Measurements from ENCODE around the gene FZD7. TPM values are rescaled to one million over a fixed set of nuclear protein-coding genes. Genes with fewer than 3 reads are reported as not detected.

The FZD7 gene
- total and polyA plus RNA-seq, 9 of the 15 experiments (the other 6 are each of a cell fraction or from before 2014, with no cell fraction given), result 0.11 to 2.4 (median 0.69) TPM

DNA sequence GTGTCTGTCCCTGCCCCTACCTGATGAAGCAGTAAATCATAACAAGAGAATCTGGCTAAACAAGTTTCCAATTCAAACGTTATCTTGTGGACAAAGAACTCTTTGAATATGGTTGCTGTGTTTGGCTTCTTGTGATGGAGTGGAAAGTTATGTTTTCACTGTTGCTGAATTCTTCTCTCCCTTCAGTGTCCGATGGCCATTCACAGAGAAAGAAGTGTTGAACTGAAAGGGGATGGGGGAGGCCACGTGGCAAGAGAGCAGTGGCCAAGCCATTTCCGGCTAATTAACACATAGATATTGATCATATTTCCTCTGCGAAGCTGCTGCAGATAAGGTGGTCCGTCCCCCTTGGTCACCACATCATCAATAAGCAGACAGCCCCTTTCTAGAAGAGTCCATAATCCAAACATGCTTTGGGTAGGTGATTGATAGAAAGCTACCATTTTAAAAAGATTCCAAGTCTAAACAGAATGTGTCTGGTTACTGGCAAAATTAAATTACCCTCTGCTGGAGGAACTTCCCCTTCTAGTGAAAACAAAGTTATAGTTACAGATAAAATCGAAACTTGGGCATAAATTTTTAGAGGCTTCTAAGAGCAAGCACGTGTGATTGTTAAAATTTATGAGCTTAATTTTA is 36.9 kb upstream of the FZD7 start:
- Histone ChIP-seq H3K36me3 (ENCODE audit: control insufficient read depth, insufficient read depth, low read length) (no peaks in the 10 kb centered on the region), H3K9me1 (ENCODE audit: control insufficient read depth, insufficient read depth, low read length) (no peaks in the 10 kb centered on the region), H3K4me3 (no peak overlapping the region), H2AFZ (ENCODE audit: low read depth, low read length) (no peak overlapping the region), H3K27me3 (ENCODE audit: control insufficient read depth in 2 of 2, insufficient read depth in 2 of 2, low read length in 2 of 2) (peaks cover 6 to 30% of the 10 kb centered on the region in 2 experiments; a peak in 3 of 5 replicates), H3K4me2 (ENCODE audit: insufficient read depth, low read length) (no peak overlapping the region), H3K9ac (ENCODE audit: insufficient read depth in 1 of 2, low read depth in 2 of 2, low read length in 2 of 2) (no peak overlapping the region), H4K20me1 (replicated peaks; ENCODE audit: control insufficient read depth, insufficient read depth, low read length) (no peaks in the 10 kb centered on the region), H3K9me3 (replicated peaks; ENCODE audit: control insufficient read depth, insufficient read depth, low read depth, low read length) (no peaks in the 10 kb centered on the region), H3K79me2 (ENCODE audit: control insufficient read depth, insufficient read depth, low read length) (no peaks in the 10 kb centered on the region), H3K27ac (ENCODE audit: extremely low read depth, low read depth, low read length) (no peak overlapping the region), H3K4me1 (replicated peaks in 1 of 2; ENCODE audit: control insufficient read depth in 2 of 2, insufficient read depth in 2 of 2, low read length in 2 of 2) (no peaks in the 10 kb centered on the region)
- ChIA-PET POLR2A (no interaction called here), CTCF (ENCODE audit: low intra/inter-chr PET ratio) (no interaction called here)
- no TSS peak for BruUV-seq (replicated peaks)
- no peak for FAIRE-seq
- no peak for ATAC-seq
- intact Hi-C loops (cut with micrococcal nuclease), result no loop called here
- under 1% methylated on average over 7 of the region's 8 CpGs for WGBS (ENCODE audit: insufficient coverage, low coverage, missing lambda C conversion rate)
- DNase-seq (ENCODE audit: extremely low read depth in 1 of 4, low spot score in 3 of 4), result no peak
- no peak for TF ChIP-seq SETDB1 (IDR thresholded peaks at IDR 0.05; ENCODE audit: low read length)
- TF ChIP-seq, protein P1, sequence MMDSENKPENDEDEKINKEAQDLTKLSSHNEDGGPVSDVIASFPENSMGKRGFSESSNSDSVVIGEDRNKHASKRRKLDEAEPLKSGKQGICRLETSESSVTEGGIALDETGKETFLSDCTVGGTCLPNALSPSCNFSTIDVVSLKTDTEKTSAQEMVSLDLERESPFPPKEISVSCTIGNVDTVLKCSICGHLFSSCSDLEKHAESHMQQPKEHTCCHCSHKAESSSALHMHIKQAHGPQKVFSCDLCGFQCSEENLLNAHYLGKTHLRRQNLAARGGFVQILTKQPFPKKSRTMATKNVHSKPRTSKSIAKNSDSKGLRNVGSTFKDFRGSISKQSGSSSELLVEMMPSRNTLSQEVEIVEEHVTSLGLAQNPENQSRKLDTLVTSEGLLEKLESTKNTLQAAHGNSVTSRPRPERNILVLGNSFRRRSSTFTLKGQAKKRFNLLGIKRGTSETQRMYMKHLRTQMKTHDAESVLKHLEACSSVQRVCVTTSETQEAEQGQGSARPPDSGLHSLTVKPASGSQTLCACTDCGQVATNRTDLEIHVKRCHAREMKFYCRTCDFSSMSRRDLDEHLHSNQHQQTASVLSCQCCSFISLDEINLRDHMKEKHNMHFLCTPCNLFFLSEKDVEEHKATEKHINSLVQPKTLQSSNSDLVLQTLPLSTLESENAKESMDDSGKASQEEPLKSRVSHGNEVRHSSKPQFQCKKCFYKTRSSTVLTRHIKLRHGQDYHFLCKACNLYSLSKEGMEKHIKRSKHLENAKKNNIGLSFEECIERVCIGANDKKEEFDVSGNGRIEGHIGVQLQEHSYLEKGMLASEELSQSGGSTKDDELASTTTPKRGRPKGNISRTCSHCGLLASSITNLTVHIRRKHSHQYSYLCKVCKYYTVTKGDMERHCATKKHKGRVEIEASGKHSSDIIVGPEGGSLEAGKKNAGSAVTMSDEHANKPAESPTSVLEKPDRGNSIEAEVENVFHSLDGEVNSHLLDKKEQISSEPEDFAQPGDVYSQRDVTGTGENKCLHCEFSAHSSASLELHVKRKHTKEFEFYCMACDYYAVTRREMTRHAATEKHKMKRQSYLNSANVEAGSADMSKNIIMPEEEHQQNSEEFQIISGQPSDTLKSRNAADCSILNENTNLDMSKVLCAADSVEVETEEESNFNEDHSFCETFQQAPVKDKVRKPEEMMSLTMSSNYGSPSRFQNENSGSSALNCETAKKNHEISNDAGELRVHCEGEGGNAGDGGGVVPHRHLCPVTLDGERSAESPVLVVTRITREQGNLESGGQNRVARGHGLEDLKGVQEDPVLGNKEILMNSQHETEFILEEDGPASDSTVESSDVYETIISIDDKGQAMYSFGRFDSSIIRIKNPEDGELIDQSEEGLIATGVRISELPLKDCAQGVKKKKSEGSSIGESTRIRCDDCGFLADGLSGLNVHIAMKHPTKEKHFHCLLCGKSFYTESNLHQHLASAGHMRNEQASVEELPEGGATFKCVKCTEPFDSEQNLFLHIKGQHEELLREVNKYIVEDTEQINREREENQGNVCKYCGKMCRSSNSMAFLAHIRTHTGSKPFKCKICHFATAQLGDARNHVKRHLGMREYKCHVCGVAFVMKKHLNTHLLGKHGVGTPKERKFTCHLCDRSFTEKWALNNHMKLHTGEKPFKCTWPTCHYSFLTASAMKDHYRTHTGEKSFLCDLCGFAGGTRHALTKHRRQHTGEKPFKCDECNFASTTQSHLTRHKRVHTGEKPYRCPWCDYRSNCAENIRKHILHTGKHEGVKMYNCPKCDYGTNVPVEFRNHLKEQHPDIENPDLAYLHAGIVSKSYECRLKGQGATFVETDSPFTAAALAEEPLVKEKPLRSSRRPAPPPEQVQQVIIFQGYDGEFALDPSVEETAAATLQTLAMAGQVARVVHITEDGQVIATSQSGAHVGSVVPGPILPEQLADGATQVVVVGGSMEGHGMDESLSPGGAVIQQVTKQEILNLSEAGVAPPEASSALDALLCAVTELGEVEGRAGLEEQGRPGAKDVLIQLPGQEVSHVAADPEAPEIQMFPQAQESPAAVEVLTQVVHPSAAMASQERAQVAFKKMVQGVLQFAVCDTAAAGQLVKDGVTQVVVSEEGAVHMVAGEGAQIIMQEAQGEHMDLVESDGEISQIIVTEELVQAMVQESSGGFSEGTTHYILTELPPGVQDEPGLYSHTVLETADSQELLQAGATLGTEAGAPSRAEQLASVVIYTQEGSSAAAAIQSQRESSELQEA (IDR thresholded peaks at IDR 0.05; ENCODE audit: low read depth), result no peak
- no peak for TF ChIP-seq KAT2B (IDR thresholded peaks at IDR 0.05; ENCODE audit: low read depth, low read length)
- no peak for TF ChIP-seq RHOXF2B (CRISPR knock-in tag; conservative IDR thresholded peaks at IDR 0.05)
- TF ChIP-seq RBM22 (IDR thresholded peaks at IDR 0.05; ENCODE audit: low read depth, low read length, poor library complexity, severe bottlenecking), result no peak
- TF ChIP-seq, protein P2, sequence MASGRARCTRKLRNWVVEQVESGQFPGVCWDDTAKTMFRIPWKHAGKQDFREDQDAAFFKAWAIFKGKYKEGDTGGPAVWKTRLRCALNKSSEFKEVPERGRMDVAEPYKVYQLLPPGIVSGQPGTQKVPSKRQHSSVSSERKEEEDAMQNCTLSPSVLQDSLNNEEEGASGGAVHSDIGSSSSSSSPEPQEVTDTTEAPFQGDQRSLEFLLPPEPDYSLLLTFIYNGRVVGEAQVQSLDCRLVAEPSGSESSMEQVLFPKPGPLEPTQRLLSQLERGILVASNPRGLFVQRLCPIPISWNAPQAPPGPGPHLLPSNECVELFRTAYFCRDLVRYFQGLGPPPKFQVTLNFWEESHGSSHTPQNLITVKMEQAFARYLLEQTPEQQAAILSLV (tag; IDR thresholded peaks at IDR 0.05), result no peak
- no peak for TF ChIP-seq POLR3G (IDR thresholded peaks at IDR 0.05; ENCODE audit: extremely low read depth, insufficient read length, insufficient replicate concordance)
- no peak for TF ChIP-seq MTF1 (CRISPR knock-in tag; IDR thresholded peaks at IDR 0.05; ENCODE audit: borderline replicate concordance)
- no peak for TF ChIP-seq NEUROD1 (IDR thresholded peaks at IDR 0.05; ENCODE audit: borderline replicate concordance, low read depth, low read length, partially characterized antibody)
- TF ChIP-seq PPARD (CRISPR knock-in tag; IDR thresholded peaks at IDR 0.05), result no peak
- TF ChIP-seq TAF9B (IDR thresholded peaks at IDR 0.05; ENCODE audit: partially characterized antibody), result no peak
- TF ChIP-seq KLF10 (CRISPR knock-in tag; IDR thresholded peaks at IDR 0.05), result no peak
- no peak for TF ChIP-seq CBFB (CRISPR knock-in tag; IDR thresholded peaks at IDR 0.05)
- no peak for TF ChIP-seq EP300 (IDR thresholded peaks at IDR 0.05; ENCODE audit: low read length)
- no peak for TF ChIP-seq L3MBTL2 (IDR thresholded peaks at IDR 0.05)
- in situ Hi-C loops (cut with MboI), result no loop called here

Data from K562 (cell line).